HL-60 (cell line): ENCODE data around the gene IP6K2.

Experiments used
- DNase-seq, 2 experiments: peaks; one replicate each; pipeline ENCODE4 v3.0.0-alpha.2; 2010 to 2020; ENCODE audit warnings: low read depth in 1 of 2, low spot score in 1 of 2
- H3K27ac ChIP-seq: fragments of 250-450 bp; sonication (Bioruptor Pico); replicated peaks from 2 replicates; pipeline ENCODE4 v1.5.1; 2020; ENCODE audit warnings: mild to moderate bottlenecking, moderate library complexity
- H3K27me3 ChIP-seq: fragments of 250-450 bp; sonication (Bioruptor Pico); 2 replicates; pipeline ENCODE4 v1.5.1; 2021; ENCODE audit warnings: mild to moderate bottlenecking, moderate library complexity; ENCODE audit not compliant: insufficient read depth, poor library complexity, severe bottlenecking
- H3K4me3 ChIP-seq: replicated peaks from 2 replicates; pipeline ENCODE4 v1.5.1; 2011; ENCODE audit warnings: mild to moderate bottlenecking, control low read depth, low read length; ENCODE audit not compliant: insufficient read depth
- GABPA ChIP-seq: IDR thresholded peaks from 2 replicates; pipeline ENCODE4 v1.6.1; 2012; ENCODE audit warnings: low read depth
- POLR2AphosphoS5 ChIP-seq: IDR thresholded peaks from 2 replicates; pipeline ENCODE4 v1.6.1; 2012; ENCODE audit warnings: low read depth
- SPI1 ChIP-seq: IDR thresholded peaks from 2 replicates; pipeline ENCODE4 v1.6.1; 2012; ENCODE audit warnings: low read depth, mild to moderate bottlenecking, borderline replicate concordance
- TF ChIP-seq, protein P1 (sequence below): IDR thresholded peaks from one replicate; pipeline ENCODE4 v1.5.1; 2011; ENCODE audit warnings: low read length, control low read depth, inconsistent platforms; ENCODE audit not compliant: insufficient read depth
- TF ChIP-seq, protein P2 (sequence below): IDR thresholded peaks from 2 replicates; pipeline ENCODE4 v1.6.1; 2012; ENCODE audit warnings: low read depth; ENCODE audit not compliant: insufficient replicate concordance

Gene IP6K2

GRCh38 chr3:48664313-48664644, 52.7 kb downstream of the IP6K2 start:
- H3K4me3 ChIP-seq: no peak overlapping the region
- TF ChIP-seq, protein P1, sequence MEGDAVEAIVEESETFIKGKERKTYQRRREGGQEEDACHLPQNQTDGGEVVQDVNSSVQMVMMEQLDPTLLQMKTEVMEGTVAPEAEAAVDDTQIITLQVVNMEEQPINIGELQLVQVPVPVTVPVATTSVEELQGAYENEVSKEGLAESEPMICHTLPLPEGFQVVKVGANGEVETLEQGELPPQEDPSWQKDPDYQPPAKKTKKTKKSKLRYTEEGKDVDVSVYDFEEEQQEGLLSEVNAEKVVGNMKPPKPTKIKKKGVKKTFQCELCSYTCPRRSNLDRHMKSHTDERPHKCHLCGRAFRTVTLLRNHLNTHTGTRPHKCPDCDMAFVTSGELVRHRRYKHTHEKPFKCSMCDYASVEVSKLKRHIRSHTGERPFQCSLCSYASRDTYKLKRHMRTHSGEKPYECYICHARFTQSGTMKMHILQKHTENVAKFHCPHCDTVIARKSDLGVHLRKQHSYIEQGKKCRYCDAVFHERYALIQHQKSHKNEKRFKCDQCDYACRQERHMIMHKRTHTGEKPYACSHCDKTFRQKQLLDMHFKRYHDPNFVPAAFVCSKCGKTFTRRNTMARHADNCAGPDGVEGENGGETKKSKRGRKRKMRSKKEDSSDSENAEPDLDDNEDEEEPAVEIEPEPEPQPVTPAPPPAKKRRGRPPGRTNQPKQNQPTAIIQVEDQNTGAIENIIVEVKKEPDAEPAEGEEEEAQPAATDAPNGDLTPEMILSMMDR: no peak
- TF ChIP-seq GABPA (no peak), SPI1 (no peak)
- no peak overlapping the region for H3K27ac ChIP-seq
- peaks cover 3% of the 10 kb centered on the region for H3K27me3 ChIP-seq
- no peak for DNase-seq

DNA sequence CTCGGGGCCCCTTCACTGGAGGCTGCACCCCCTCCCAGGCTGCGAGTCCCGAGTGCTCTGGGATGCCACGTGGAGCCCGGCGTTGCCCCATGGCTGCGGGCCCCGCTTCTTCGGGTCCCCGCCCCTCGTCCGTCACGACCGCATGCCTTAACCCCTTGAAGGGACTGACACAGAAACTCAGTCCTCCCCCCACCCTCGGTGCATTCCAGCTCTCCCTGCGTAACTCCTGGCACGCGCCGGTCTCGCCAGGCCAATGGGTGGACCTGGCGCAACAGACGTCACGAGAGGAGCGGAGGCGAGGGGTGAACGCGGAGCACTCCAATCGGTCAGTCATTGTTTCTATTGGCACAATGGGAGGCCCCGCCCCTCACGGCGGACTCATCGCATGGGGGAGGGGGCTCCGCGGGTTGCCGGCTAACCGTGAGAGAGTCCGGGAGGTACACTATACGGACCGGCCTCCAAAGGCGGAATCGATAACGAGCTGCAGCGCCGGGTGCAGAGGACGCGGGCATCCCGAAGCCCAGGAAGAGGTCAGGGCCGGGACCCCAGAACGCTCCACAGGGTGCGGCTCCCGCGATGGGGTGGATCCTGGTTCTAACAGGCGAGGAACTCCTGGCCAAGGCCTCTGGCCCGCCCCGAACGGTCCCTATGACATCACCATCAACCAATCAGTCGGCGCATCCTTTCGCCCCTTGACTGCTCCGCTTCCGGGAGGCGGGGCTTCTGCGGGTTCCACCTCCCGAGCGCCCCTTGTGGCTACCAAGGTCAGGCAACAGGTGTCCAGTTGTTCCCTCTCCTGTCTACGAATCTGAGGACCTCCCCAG, 53.3 kb downstream of the IP6K2 start:
- peak overlapping the region; percentile 73 for H3K27ac ChIP-seq
- TF ChIP-seq, protein P1: peak; percentile 76
- TF ChIP-seq, protein P2, sequence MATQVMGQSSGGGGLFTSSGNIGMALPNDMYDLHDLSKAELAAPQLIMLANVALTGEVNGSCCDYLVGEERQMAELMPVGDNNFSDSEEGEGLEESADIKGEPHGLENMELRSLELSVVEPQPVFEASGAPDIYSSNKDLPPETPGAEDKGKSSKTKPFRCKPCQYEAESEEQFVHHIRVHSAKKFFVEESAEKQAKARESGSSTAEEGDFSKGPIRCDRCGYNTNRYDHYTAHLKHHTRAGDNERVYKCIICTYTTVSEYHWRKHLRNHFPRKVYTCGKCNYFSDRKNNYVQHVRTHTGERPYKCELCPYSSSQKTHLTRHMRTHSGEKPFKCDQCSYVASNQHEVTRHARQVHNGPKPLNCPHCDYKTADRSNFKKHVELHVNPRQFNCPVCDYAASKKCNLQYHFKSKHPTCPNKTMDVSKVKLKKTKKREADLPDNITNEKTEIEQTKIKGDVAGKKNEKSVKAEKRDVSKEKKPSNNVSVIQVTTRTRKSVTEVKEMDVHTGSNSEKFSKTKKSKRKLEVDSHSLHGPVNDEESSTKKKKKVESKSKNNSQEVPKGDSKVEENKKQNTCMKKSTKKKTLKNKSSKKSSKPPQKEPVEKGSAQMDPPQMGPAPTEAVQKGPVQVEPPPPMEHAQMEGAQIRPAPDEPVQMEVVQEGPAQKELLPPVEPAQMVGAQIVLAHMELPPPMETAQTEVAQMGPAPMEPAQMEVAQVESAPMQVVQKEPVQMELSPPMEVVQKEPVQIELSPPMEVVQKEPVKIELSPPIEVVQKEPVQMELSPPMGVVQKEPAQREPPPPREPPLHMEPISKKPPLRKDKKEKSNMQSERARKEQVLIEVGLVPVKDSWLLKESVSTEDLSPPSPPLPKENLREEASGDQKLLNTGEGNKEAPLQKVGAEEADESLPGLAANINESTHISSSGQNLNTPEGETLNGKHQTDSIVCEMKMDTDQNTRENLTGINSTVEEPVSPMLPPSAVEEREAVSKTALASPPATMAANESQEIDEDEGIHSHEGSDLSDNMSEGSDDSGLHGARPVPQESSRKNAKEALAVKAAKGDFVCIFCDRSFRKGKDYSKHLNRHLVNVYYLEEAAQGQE: peak; percentile 52
- TF ChIP-seq SPI1 (peak; percentile 22; the same call in 1 of the 2 replicates), GABPA (no peak), POLR2AphosphoS5 (peak; percentile 76)
- peak; percentile 98 for DNase-seq
- H3K27me3 ChIP-seq: peaks cover 3% of the 10 kb centered on the region
- peak overlapping the region; percentile 50 for H3K4me3 ChIP-seq

- Histone ChIP-seq H3K4me3 (peak within 1 kb of the TSS; percentile 50), H3K27me3 (peaks cover 3% of the 10 kb centered on the region), H3K27ac (peak within 1 kb of the TSS; percentile 73)
- TF ChIP-seq, protein P2: peak; percentile 77
- TF ChIP-seq, protein P1: no peak
- no peak for TF ChIP-seq SPI1
- DNase-seq: peak; percentile 73 to 84
Measured at GRCh38 chr3:48662753-48663488, 54.1 kb downstream of the IP6K2 start, which contains the start of gene CELSR3. TSS of gene CELSR3 (minus strand) at chr3:48662886. CDS start at chr3:48662634, 252 bp downstream.
